Measurements from ENCODE around the gene ATP11A. TPM values are rescaled to one million over a fixed set of nuclear protein-coding genes. Genes with fewer than 3 reads are reported as not detected.

ATP11A gene
- total and polyA plus RNA-seq, 10 of the 15 experiments (the other 5 are each of a cell fraction or from before 2014, with no cell fraction given), result 1.4 to 69.6 (median 14.4) TPM

GRCh38 chr13:112669881-112670499, 19.8 kb upstream of the ATP11A start:
- H2AFZ ChIP-seq (ENCODE audit: control insufficient read depth, low read depth, low read length), result no peak overlapping the region
- WGBS (ENCODE audit: insufficient coverage, insufficient replicate concordance, low lambda C conversion rate, missing lambda C conversion rate), result 36% methylated on average over 10 of the region's 10 CpGs
- CTCF ChIA-PET, result interaction anchor here (0.9 kb wide), 2 partner anchors 24 to 29 kb away, joined by 4 read pairs; no protein-coding TSS in a partner anchor
- H3K4me3 ChIP-seq, result no peak overlapping the region
- in situ Hi-C loops (cut with MboI) (no loop called here), intact Hi-C loops (cut with micrococcal nuclease; ENCODE audit: unreplicated experiment) (no loop called here)
- H3K27ac ChIP-seq (ENCODE audit: control insufficient read depth, insufficient read depth), result no peak overlapping the region
- no peak for FAIRE-seq
- BruUV-seq (replicated peaks), result no TSS peak
- no peaks in the 10 kb centered on the region for H4K20me1 ChIP-seq (ENCODE audit: control insufficient read depth, insufficient read depth)
- no peak overlapping the region for H3K4me2 ChIP-seq (ENCODE audit: control insufficient read depth, insufficient read depth)
- RAD21 ChIA-PET (ENCODE audit: unreplicated experiment), result interaction anchor here (0.7 kb wide), 1 partner anchor 25 kb away, joined by 5 read pairs; no protein-coding TSS in a partner anchor
- ATAC-seq, result peak; percentile 80
- no peak overlapping the region for H3K9ac ChIP-seq (ENCODE audit: control insufficient read depth, insufficient read depth, low read length)
- H3K79me2 ChIP-seq (ENCODE audit: control insufficient read depth, insufficient read depth, low read length), result no peaks in the 10 kb centered on the region
- no peaks in the 10 kb centered on the region for H3K4me1 ChIP-seq (ENCODE audit: control insufficient read depth, insufficient read depth, low read length)
- H3K36me3 ChIP-seq (ENCODE audit: control insufficient read depth in 2 of 2, insufficient read depth in 2 of 2, low read length in 1 of 2), result no peaks in the 10 kb centered on the region
- POLR2A ChIA-PET, result no interaction called here
- no peaks in the 10 kb centered on the region for H3K27me3 ChIP-seq (replicated peaks in 1 of 2; ENCODE audit: control insufficient read depth in 2 of 2, insufficient read depth in 2 of 2, low read length in 1 of 2)
- SMC1A ChIA-PET (ENCODE audit: uncharacterized antibody, unreplicated experiment), result no interaction called here
- no peak for DNase-seq (ENCODE audit: low read depth, low spot score)
- no peaks in the 10 kb centered on the region; the same call in 2 of the 3 replicates for H3K9me3 ChIP-seq (replicated peaks; ENCODE audit: control insufficient read depth, insufficient read depth, low read length)
- TF ChIP-seq ZBTB40 (IDR thresholded peaks at IDR 0.05; ENCODE audit: borderline replicate concordance) (no peak), CTCF (IDR thresholded peaks at IDR 0.05 in 2 of 3, conservative IDR thresholded peaks at IDR 0.05 in 1 of 3; ENCODE audit: control insufficient read depth in 2 of 3, extremely low read depth in 1 of 3, insufficient read depth in 1 of 3, low read depth in 3 of 3, low read length in 3 of 3) (0 out of 6 replicates have a peak, but pooled peaks of 1 of the 3 experiments have one; percentile 1)

All from GM12878 (cell line).